HCT116 (cell line): ENCODE measurements around the gene POLD2. TPM values are rescaled to one million over a fixed set of nuclear protein-coding genes. Genes with fewer than 3 reads are reported as not detected.

Source experiments
- ATAC-seq: fragments of 200-7000 bp; cut with Tn5 transposase; 2 replicates; pipeline ENCODE4 v1.9.1; 2020; ENCODE audit warnings: mild to moderate bottlenecking, moderate library complexity
- BruUV-seq: library from RNA; stranded (reverse); fragments of 400-500 nt; replicated peaks from 2 replicates; lab custom pipeline; 2021; lab: Mats Ljungman, UMichigan
- CTCF ChIA-PET: fragments of 300-600 bp; sonication (Branson Sonifier 250); formaldehyde crosslinking; loops from one replicate; lab custom pipeline; 2021; ENCODE audit warnings: antibody characterized with exemption; lab: Charles Lee
- POLR2A ChIA-PET: fragments of 300-600, 350-600 bp; sonication (Branson Sonifier 250); formaldehyde crosslinking; loops from one replicate; lab custom pipeline; 2021; ENCODE audit warnings: antibody characterized with exemption; lab: Charles Lee
- RAD21 ChIA-PET, 2 experiments: fragments of 300-600 bp; sonication (Branson Sonifier 250); formaldehyde crosslinking; loops; one replicate each; lab custom pipeline; 2023; ENCODE audit warnings: low total read pairs in 2 of 2; ENCODE audit not compliant: uncharacterized antibody in 2 of 2, unreplicated experiment in 2 of 2, low non-redundant PET in 1 of 2; lab: Charles Lee
- DNase-seq: peaks from one replicate; pipeline ENCODE4 v3.0.0-alpha.2; 2010; ENCODE audit warnings: low read depth, low spot score
- H2AFZ ChIP-seq: fragments of 200-600 bp; shearing (Covaris generic), sonication (generic); 2 replicates; pipeline ENCODE4 v1.6.1; 2017; ENCODE audit warnings: low read depth, mixed run types, mixed read lengths, antibody characterized with exemption, low read length; ENCODE audit not compliant: poor library complexity, severe bottlenecking
- H3K27ac ChIP-seq: 2 replicates; pipeline ENCODE4 v1.5.1; 2012; ENCODE audit warnings: low read depth, low read length
- H3K27me3 ChIP-seq: fragments of 200-600 bp; sonication (generic); 2 replicates; pipeline ENCODE4 v1.6.1; 2016; ENCODE audit warnings: mixed run types, low read length, mixed read lengths; ENCODE audit not compliant: insufficient read depth
- H3K36me3 ChIP-seq, 2 experiments: fragments of 200-500 bp in 1 of 2; fragments of 200-600 bp in 1 of 2; sonication (Bioruptor generic) in 1 of 2; sonication (generic) in 1 of 2; 2 replicates each; pipeline versions ENCODE4 v1.5.1 to v1.6.1; 2014 to 2016; ENCODE audit warnings: low read length in 2 of 2, inconsistent platforms in 1 of 2, mixed read lengths in 1 of 2, mixed run types in 1 of 2; ENCODE audit not compliant: insufficient read depth in 2 of 2, control insufficient read depth in 1 of 2
- H3K4me1 ChIP-seq, 2 experiments: fragments of 200-600 bp in 1 of 2; sonication (generic) in 1 of 2; 2 replicates each; pipeline versions ENCODE4 v1.5.1 to v1.6.1; 2012 to 2017; ENCODE audit warnings: low read length in 2 of 2, inconsistent platforms in 1 of 2, mild to moderate bottlenecking in 1 of 2, mixed read lengths in 1 of 2, mixed run types in 1 of 2, moderate library complexity in 1 of 2; ENCODE audit not compliant: insufficient read depth in 2 of 2, control insufficient read depth in 1 of 2
- H3K4me2 ChIP-seq: fragments of 200-600 bp; sonication (generic); 2 replicates; pipeline ENCODE4 v1.6.1; 2017; ENCODE audit warnings: mixed run types, low read length, mixed read lengths
- H3K4me3 ChIP-seq, 2 experiments: fragments of 200-600 bp in 1 of 2; sonication (generic) in 1 of 2; replicated peaks in 1 of 2; 2 replicates each; pipeline ENCODE4 v1.5.1; 2011 to 2016; ENCODE audit warnings: low read length in 2 of 2, control low read depth in 1 of 2, low read depth in 1 of 2, mild to moderate bottlenecking in 1 of 2, mixed read lengths in 1 of 2, mixed run types in 1 of 2
- H3K79me2 ChIP-seq: fragments of 200-600 bp; sonication (generic); 2 replicates; pipeline ENCODE4 v1.6.1; 2017; ENCODE audit warnings: mild to moderate bottlenecking, mixed run types, low read length, moderate library complexity, mixed read lengths; ENCODE audit not compliant: insufficient read depth
- H3K9ac ChIP-seq: fragments of 200-600 bp; sonication (generic); 2 replicates; pipeline ENCODE4 v1.6.1; 2016; ENCODE audit warnings: low read length, mixed read lengths
- H3K9me2 ChIP-seq: fragments of 200-600 bp; sonication (generic), shearing (Covaris generic); 2 replicates; pipeline ENCODE4 v1.6.1; 2017; ENCODE audit warnings: mixed run types, mild to moderate bottlenecking, moderate library complexity; ENCODE audit not compliant: insufficient read depth
- H3K9me3 ChIP-seq, 2 experiments: fragments of 200-500 bp in 1 of 2; fragments of 200-600 bp in 1 of 2; sonication (Bioruptor generic) in 1 of 2; sonication (generic) in 1 of 2; 2 replicates each; pipeline ENCODE4 v1.6.1; 2014 to 2017; ENCODE audit warnings: low read length in 2 of 2, mixed read lengths in 2 of 2, inconsistent platforms in 1 of 2, low read depth in 1 of 2, mild to moderate bottlenecking in 1 of 2, mixed run types in 1 of 2, moderate library complexity in 1 of 2; ENCODE audit not compliant: control insufficient read depth in 1 of 2, insufficient read depth in 1 of 2
- H4K20me1 ChIP-seq: fragments of 200-600 bp; sonication (generic), shearing (Covaris generic); 2 replicates; pipeline ENCODE4 v1.6.1; 2017; ENCODE audit warnings: mixed run types, mild to moderate bottlenecking, moderate library complexity; ENCODE audit not compliant: insufficient read depth
- ZFX ChIP-seq: fragments of 450-650 bp; IDR thresholded peaks from 2 replicates; pipeline ENCODE4 v1.6.1; 2017
- intact Hi-C: fragments of 100-400 bp; cut with micrococcal nuclease; formaldehyde crosslinking; loops from 2 replicates; pipeline ENCODE4 v1.10.0; 2022
- total RNA-seq: library from RNA; stranded (reverse); gene quantifications from one replicate; pipeline ENCODE4 v1.2.1, GENCODE V29; 2021; ENCODE audit not compliant: unreplicated experiment
- TF ChIP-seq, protein P1 (sequence below): IDR thresholded peaks from 2 replicates; pipeline ENCODE4 v1.6.1; 2012; ENCODE audit warnings: low read depth

The POLD2 gene
- total RNA-seq, 1 experiment from 2014 or later: 237 TPM

DNA sequence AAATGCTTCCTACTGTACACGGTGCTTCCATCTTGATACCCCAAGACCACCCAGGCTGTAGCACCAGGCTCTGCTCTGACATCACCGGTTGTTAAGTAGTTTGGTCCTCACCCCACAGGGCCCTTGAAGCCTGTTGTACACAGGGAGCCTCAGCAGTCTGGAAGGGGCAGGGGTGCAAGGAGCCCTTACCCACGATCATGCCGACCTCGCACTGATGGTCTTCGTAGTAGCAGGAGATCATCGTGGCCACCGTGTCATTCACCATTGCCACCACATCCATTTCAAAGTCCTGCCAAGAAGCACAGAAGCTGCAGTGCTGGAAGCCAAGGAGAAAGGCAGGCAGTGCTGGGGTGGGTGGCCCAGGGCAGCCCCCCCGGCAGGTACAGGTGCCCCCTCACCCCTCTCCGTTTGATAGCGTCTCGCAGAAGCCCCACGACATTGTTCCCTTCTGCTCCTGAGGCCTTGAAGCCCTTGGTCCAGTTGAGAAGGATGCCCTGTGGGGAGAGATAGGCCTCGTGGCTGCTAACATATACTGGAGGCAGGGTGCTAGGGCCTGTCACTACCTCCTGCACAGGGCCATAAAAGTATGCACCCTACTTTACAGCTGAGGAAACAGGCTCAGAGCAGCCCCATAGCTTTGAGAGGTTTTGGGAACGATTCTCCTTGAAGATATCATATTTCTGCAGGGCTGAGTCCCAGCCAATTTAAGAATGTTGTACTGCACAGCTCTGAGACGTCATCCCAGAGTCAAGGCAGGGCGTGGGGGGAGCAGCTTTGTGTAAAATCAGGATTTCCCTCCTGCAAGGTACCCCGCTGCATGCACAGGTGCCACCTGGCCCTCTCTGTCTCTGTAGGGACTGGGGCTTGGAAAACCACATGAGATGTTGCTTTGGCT lies 26.5 kb upstream of the POLD2 start:
- Histone ChIP-seq H3K9ac (no peak overlapping the region), H3K4me2 (peak overlapping the region; percentile 21; the same call in 1 of the 2 replicates), H3K9me3 (no peaks in the 10 kb centered on the region), H3K4me3 (no peak overlapping the region), H4K20me1 (no peaks in the 10 kb centered on the region), H3K9me2 (no peaks in the 10 kb centered on the region), H3K27me3 (no peaks in the 10 kb centered on the region), H2AFZ (no peak overlapping the region), H3K4me1 (peaks cover 0 to 9% of the 10 kb centered on the region in 2 experiments; a peak in 2 of 4 replicates), H3K27ac (no peak overlapping the region), H3K36me3 (no peaks in the 10 kb centered on the region), H3K79me2 (no peaks in the 10 kb centered on the region)
- CTCF ChIA-PET: no interaction called here
- POLR2A ChIA-PET: no interaction called here
- intact Hi-C loops: loop anchor here (5.0 kb wide), 1 partner anchor 32 kb away; no protein-coding TSS in a partner anchor
- RAD21 ChIA-PET: no interaction called here
- ATAC-seq (no peak), DNase-seq (no peak)
- TF ChIP-seq, protein P1, sequence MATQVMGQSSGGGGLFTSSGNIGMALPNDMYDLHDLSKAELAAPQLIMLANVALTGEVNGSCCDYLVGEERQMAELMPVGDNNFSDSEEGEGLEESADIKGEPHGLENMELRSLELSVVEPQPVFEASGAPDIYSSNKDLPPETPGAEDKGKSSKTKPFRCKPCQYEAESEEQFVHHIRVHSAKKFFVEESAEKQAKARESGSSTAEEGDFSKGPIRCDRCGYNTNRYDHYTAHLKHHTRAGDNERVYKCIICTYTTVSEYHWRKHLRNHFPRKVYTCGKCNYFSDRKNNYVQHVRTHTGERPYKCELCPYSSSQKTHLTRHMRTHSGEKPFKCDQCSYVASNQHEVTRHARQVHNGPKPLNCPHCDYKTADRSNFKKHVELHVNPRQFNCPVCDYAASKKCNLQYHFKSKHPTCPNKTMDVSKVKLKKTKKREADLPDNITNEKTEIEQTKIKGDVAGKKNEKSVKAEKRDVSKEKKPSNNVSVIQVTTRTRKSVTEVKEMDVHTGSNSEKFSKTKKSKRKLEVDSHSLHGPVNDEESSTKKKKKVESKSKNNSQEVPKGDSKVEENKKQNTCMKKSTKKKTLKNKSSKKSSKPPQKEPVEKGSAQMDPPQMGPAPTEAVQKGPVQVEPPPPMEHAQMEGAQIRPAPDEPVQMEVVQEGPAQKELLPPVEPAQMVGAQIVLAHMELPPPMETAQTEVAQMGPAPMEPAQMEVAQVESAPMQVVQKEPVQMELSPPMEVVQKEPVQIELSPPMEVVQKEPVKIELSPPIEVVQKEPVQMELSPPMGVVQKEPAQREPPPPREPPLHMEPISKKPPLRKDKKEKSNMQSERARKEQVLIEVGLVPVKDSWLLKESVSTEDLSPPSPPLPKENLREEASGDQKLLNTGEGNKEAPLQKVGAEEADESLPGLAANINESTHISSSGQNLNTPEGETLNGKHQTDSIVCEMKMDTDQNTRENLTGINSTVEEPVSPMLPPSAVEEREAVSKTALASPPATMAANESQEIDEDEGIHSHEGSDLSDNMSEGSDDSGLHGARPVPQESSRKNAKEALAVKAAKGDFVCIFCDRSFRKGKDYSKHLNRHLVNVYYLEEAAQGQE: no peak
- TF ChIP-seq ZFX: no peak
- no TSS peak for BruUV-seq
